Breast epithelium (tissue), 4 donors: ENCODE measurements around the gene KLHL29. TPM values are rescaled to one million over a fixed set of nuclear protein-coding genes. Genes with fewer than 3 reads are reported as not detected.

Experiments
- DNase-seq, 2 donors: peaks; one replicate each; pipeline ENCODE4 v3.0.0-alpha.2; 2019; ENCODE audit warnings: low spot score in 2 of 2
- H3K27ac ChIP-seq, 2 donors: fragments of 200-600 bp; sonication (generic) in 1 of 2; one replicate each; pipeline ENCODE4 v1.5.1; 2016 to 2019; ENCODE audit warnings: mild to moderate bottlenecking in 1 of 2
- H3K27me3 ChIP-seq, 2 donors: fragments of 200-600 bp; sonication (generic) in 1 of 2; one replicate each; pipeline versions ENCODE4 v1.5.1 to v1.6.0; 2017 to 2019; ENCODE audit warnings: control low read depth in 1 of 2, mild to moderate bottlenecking in 1 of 2
- H3K36me3 ChIP-seq: fragments of 200-600 bp; one replicate; pipeline ENCODE4 v1.5.1; 2019
- H3K4me1 ChIP-seq, 2 donors: fragments of 200-600 bp; sonication (generic); one replicate each; pipeline ENCODE4 v1.5.1; 2016 to 2019; ENCODE audit warnings: control low read depth in 1 of 2
- H3K4me3 ChIP-seq, 3 donors: fragments of 200-600 bp; sonication (generic); 1 replicate in 2 of 3; 2 replicates in 1 of 3; pipeline ENCODE4 v1.5.1; 2016 to 2019; ENCODE audit warnings: mild to moderate bottlenecking in 3 of 3, moderate library complexity in 2 of 3
- H3K9me3 ChIP-seq, 2 donors: fragments of 200-600 bp; sonication (generic) in 1 of 2; one replicate each; pipeline ENCODE4 v1.5.1; 2016 to 2019; ENCODE audit warnings: control low read depth in 1 of 2
- CTCF ChIP-seq, 3 donors: fragments of 450-650 bp; IDR thresholded peaks; one replicate each; pipeline ENCODE4 v1.5.1; 2016 to 2017; ENCODE audit warnings: antibody characterized with exemption in 3 of 3, mild to moderate bottlenecking in 3 of 3, moderate library complexity in 3 of 3
- POLR2A ChIP-seq: fragments of 450-650 bp; IDR thresholded peaks from one replicate; pipeline ENCODE4 v1.6.1; 2016; ENCODE audit warnings: antibody characterized with exemption, mild to moderate bottlenecking, moderate library complexity
- POLR2AphosphoS5 ChIP-seq, 3 donors: sonication (generic); formaldehyde crosslinking; IDR thresholded peaks; one replicate each; pipeline ENCODE4 v1.6.1; 2017; ENCODE audit warnings: antibody characterized with exemption in 3 of 3
- intact Hi-C: fragments of 100-400 bp; cut with DNase I; formaldehyde crosslinking; loops from one replicate; pipeline ENCODE4 v1.15.1; 2023; ENCODE audit warnings: low total_unique reads
- total RNA-seq, 3 donors: library from RNA; depleted of rRNA; stranded (reverse); fragments of >200 nt; gene quantifications; one replicate each; pipeline ENCODE4 v1.1.0, GENCODE V29; 2016

The KLHL29 gene
- total RNA-seq, 3 donors from 2014 or later: 4.5 to 20.9 (median 14.7) TPM

DNA sequence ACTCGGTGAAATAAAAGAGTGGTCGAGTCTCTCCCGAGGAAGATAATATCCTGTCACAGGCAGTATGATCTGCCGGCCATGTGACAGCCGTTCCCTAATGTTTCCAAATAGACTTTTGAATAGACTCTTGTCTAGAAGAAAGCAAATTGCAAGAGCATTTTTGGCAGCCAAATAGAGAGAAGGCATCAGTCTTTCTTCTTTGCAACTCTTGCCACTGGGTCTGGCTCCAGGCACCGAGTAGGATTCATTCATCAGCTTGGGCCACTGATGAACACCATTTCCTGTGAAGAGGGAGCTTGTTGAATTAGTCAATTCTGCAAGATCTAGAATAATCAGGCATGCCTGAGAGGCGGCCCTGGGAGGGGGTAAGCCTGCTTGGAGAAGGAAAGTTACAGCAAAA, 165.6 kb downstream of the KLHL29 start:
- intact Hi-C loops: no loop called here

GRCh38 chr2:23551875-23552274, 166.9 kb downstream of the KLHL29 start:
- Histone ChIP-seq H3K27me3 (peaks cover 0 to 3% of the 10 kb centered on the region in 2 donors), H3K4me1 (no peaks in the 10 kb centered on the region), H3K4me3 (no peak overlapping the region), H3K36me3 (no peaks in the 10 kb centered on the region), H3K27ac (no peak overlapping the region), H3K9me3 (no peaks in the 10 kb centered on the region)
- no peak for TF ChIP-seq CTCF (IDR thresholded peaks at IDR 0.05)
- TF ChIP-seq POLR2A: no peak
- no peak for TF ChIP-seq POLR2AphosphoS5 (IDR thresholded peaks at IDR 0.05)
- DNase-seq: no peak
- intact Hi-C loops: no loop called here

More for the DNA sequence above, 165.6 kb downstream of the KLHL29 start:
- no peak for DNase-seq
- TF ChIP-seq CTCF (IDR thresholded peaks at IDR 0.05) (no peak), POLR2AphosphoS5 (IDR thresholded peaks at IDR 0.05) (no peak), POLR2A (no peak)
- no peaks in the 10 kb centered on the region for H3K36me3 ChIP-seq
- H3K27me3 ChIP-seq: peaks cover 0 to 3% of the 10 kb centered on the region in 2 donors
- no peaks in the 10 kb centered on the region for H3K9me3 ChIP-seq
- no peaks in the 10 kb centered on the region for H3K4me1 ChIP-seq
- H3K4me3 ChIP-seq: no peak overlapping the region
- H3K27ac ChIP-seq: peak overlapping the region in 1 of 2 donors; percentile 65

- Histone ChIP-seq H3K27ac (peak overlapping the region; percentile 83 to 96), H3K27me3 (peaks cover 0 to 3% of the 10 kb centered on the region in 2 donors), H3K36me3 (no peaks in the 10 kb centered on the region), H3K9me3 (no peaks in the 10 kb centered on the region), H3K4me1 (no peaks in the 10 kb centered on the region), H3K4me3 (peak overlapping the region in 1 of 3 donors; percentile 40)
- no peak for DNase-seq
- intact Hi-C loops: no loop called here
- TF ChIP-seq POLR2A: no peak
- TF ChIP-seq POLR2AphosphoS5 (IDR thresholded peaks at IDR 0.05): no peak
- TF ChIP-seq CTCF (IDR thresholded peaks at IDR 0.05): no peak
Measured at GRCh38 chr2:23553561-23553960, 168.6 kb downstream of the KLHL29 start.

- intact Hi-C loops: no loop called here
- Histone ChIP-seq H3K4me1 (no peaks in the 10 kb centered on the region), H3K27me3 (peaks cover 0 to 3% of the 10 kb centered on the region in 2 donors), H3K36me3 (no peaks in the 10 kb centered on the region), H3K27ac (peak overlapping the region; percentile 83 to 96), H3K9me3 (no peaks in the 10 kb centered on the region), H3K4me3 (peak overlapping the region in 1 of 3 donors; percentile 40)
- TF ChIP-seq CTCF (IDR thresholded peaks at IDR 0.05) (no peak), POLR2AphosphoS5 (IDR thresholded peaks at IDR 0.05) (peak in 2 of 3 donors; percentile 50 to 60)
- peak in 1 of 2 donors; percentile 71 for DNase-seq
Measured at GRCh38 chr2:23554054-23554697, 169.2 kb downstream of the KLHL29 start.

- H3K9me3 ChIP-seq: no peaks in the 10 kb centered on the region
- DNase-seq: no peak
- no peak for TF ChIP-seq POLR2AphosphoS5 (IDR thresholded peaks at IDR 0.05)
- no peak for TF ChIP-seq CTCF (IDR thresholded peaks at IDR 0.05)
- H3K4me1 ChIP-seq: no peaks in the 10 kb centered on the region
- H3K36me3 ChIP-seq: no peaks in the 10 kb centered on the region
- intact Hi-C loops: no loop called here
- peak overlapping the region; percentile 83 to 96 for H3K27ac ChIP-seq
- no peaks in the 10 kb centered on the region for H3K27me3 ChIP-seq
- no peak overlapping the region for H3K4me3 ChIP-seq
Measured at GRCh38 chr2:23555944-23556343, 171.0 kb downstream of the KLHL29 start.
